HL-60 (cell line): ENCODE data around the gene NDUFA13.
"Not testable (repeated sequence)": the region's sequence is repeated elsewhere in the genome, so short reads cannot be mapped to it uniquely, and the experiment has no call there.

ENCODE experiments used
- DNase-seq, 2 experiments: peaks; one replicate each; pipeline ENCODE4 v3.0.0-alpha.2; 2010 to 2020; ENCODE audit warnings: low read depth in 1 of 2, low spot score in 1 of 2
- H3K27ac ChIP-seq: fragments of 250-450 bp; sonication (Bioruptor Pico); replicated peaks from 2 replicates; pipeline ENCODE4 v1.5.1; 2020; ENCODE audit warnings: mild to moderate bottlenecking, moderate library complexity
- H3K27me3 ChIP-seq: fragments of 250-450 bp; sonication (Bioruptor Pico); 2 replicates; pipeline ENCODE4 v1.5.1; 2021; ENCODE audit warnings: mild to moderate bottlenecking, moderate library complexity; ENCODE audit not compliant: insufficient read depth, poor library complexity, severe bottlenecking
- H3K4me3 ChIP-seq: replicated peaks from 2 replicates; pipeline ENCODE4 v1.5.1; 2011; ENCODE audit warnings: mild to moderate bottlenecking, control low read depth, low read length; ENCODE audit not compliant: insufficient read depth
- CTCF ChIP-seq: IDR thresholded peaks from one replicate; pipeline ENCODE4 v1.5.1; 2011; ENCODE audit warnings: low read length, control low read depth, inconsistent platforms; ENCODE audit not compliant: insufficient read depth
- GABPA ChIP-seq: IDR thresholded peaks from 2 replicates; pipeline ENCODE4 v1.6.1; 2012; ENCODE audit warnings: low read depth
- POLR2AphosphoS5 ChIP-seq: IDR thresholded peaks from 2 replicates; pipeline ENCODE4 v1.6.1; 2012; ENCODE audit warnings: low read depth
- REST ChIP-seq: IDR thresholded peaks from 2 replicates; pipeline ENCODE4 v1.6.1; 2012; ENCODE audit warnings: low read depth; ENCODE audit not compliant: insufficient replicate concordance
- SPI1 ChIP-seq: IDR thresholded peaks from 2 replicates; pipeline ENCODE4 v1.6.1; 2012; ENCODE audit warnings: low read depth, mild to moderate bottlenecking, borderline replicate concordance

NDUFA13 gene

GRCh38 chr19:19471682-19472081, 44.3 kb upstream of the NDUFA13 start:
- DNase-seq, result no peak
- H3K27me3 ChIP-seq, result no peaks in the 10 kb centered on the region
- H3K4me3 ChIP-seq, result no peak overlapping the region
- H3K27ac ChIP-seq, result no peak overlapping the region
- TF ChIP-seq GABPA, result no peak
- no peak for TF ChIP-seq REST

- not testable (repeated sequence) for H3K27ac ChIP-seq, DNase-seq, H3K27me3 ChIP-seq, H3K4me3 ChIP-seq
Measured at GRCh38 chr19:19472106-19472505, 43.9 kb upstream of the NDUFA13 start.

- no peak for DNase-seq
- H3K4me3 ChIP-seq, result no peak overlapping the region
- no peak for TF ChIP-seq REST
- TF ChIP-seq CTCF, result no peak
- no peak for TF ChIP-seq SPI1
- no peak for TF ChIP-seq GABPA
- no peak for TF ChIP-seq POLR2AphosphoS5
- H3K27me3 ChIP-seq, result no peaks in the 10 kb centered on the region
- no peak overlapping the region for H3K27ac ChIP-seq
Measured at GRCh38 chr19:19475015-19475765, 40.8 kb upstream of the NDUFA13 start.

GRCh38 chr19:19475849-19476828, 39.9 kb upstream of the NDUFA13 start:
- DNase-seq, result no peak
- H3K4me3 ChIP-seq, result no peak overlapping the region
- no peaks in the 10 kb centered on the region for H3K27me3 ChIP-seq
- TF ChIP-seq POLR2AphosphoS5 (no peak), GABPA (no peak), REST (no peak)
- H3K27ac ChIP-seq, result no peak overlapping the region
